Measurements from ENCODE around the gene HNRNPF.

HNRNPF gene

GRCh38 chr10:43350686-43351085 lies 58.3 kb downstream of the HNRNPF start:
- no peak for TF ChIP-seq CTCF (IDR thresholded peaks at IDR 0.05; ENCODE audit: low read depth, low read length)
- Histone ChIP-seq H3K36me3 (no peaks in the 10 kb centered on the region), H3K9me3 (no peaks in the 10 kb centered on the region), H3K4me1 (no peaks in the 10 kb centered on the region), H3K4me3 (ENCODE audit: low read depth, low read length) (no peak overlapping the region), H3K27me3 (no peaks in the 10 kb centered on the region)
- DNase-seq: no peak

- peak; percentile 34 for DNase-seq
- no peak overlapping the region for H3K4me3 ChIP-seq (ENCODE audit: low read depth, low read length)
- no peak for TF ChIP-seq CTCF (IDR thresholded peaks at IDR 0.05; ENCODE audit: low read depth, low read length)
These were observed 58.8 kb downstream of the HNRNPF start for GRCh38 chr10:43350156-43350555.

GRCh38 chr10:43348511-43349312 lies 60.3 kb downstream of the HNRNPF start:
- no peaks in the 10 kb centered on the region for H3K27me3 ChIP-seq
- H3K9me3 ChIP-seq: no peaks in the 10 kb centered on the region
- H3K4me3 ChIP-seq (ENCODE audit: low read depth, low read length): no peak overlapping the region
- DNase-seq: peak; percentile 80
- H3K36me3 ChIP-seq: no peaks in the 10 kb centered on the region
- no peaks in the 10 kb centered on the region for H3K4me1 ChIP-seq
- TF ChIP-seq CTCF (IDR thresholded peaks at IDR 0.05; ENCODE audit: low read depth, low read length): peak; percentile 95

More at GRCh38 chr10:43350156-43350555, 58.8 kb downstream of the HNRNPF start:
- H3K4me1 ChIP-seq: no peaks in the 10 kb centered on the region
- no peaks in the 10 kb centered on the region for H3K9me3 ChIP-seq
- H3K36me3 ChIP-seq: no peaks in the 10 kb centered on the region
- no peaks in the 10 kb centered on the region for H3K27me3 ChIP-seq

- Histone ChIP-seq H3K36me3 (no peaks in the 10 kb centered on the region), H3K4me3 (ENCODE audit: low read depth, low read length) (no peak overlapping the region), H3K4me1 (no peaks in the 10 kb centered on the region), H3K9me3 (no peaks in the 10 kb centered on the region), H3K27me3 (no peaks in the 10 kb centered on the region)
- TF ChIP-seq CTCF (IDR thresholded peaks at IDR 0.05; ENCODE audit: low read depth, low read length): no peak
- DNase-seq: no peak
These were observed 61.0 kb downstream of the HNRNPF start for GRCh38 chr10:43347997-43348396.

- no peak for DNase-seq
These were observed 64.9 kb downstream of the HNRNPF start for GRCh38 chr10:43344051-43344450.

More at GRCh38 chr10:43344051-43344450, 64.9 kb downstream of the HNRNPF start:
- Histone ChIP-seq H3K4me3 (ENCODE audit: low read depth, low read length) (no peak overlapping the region), H3K36me3 (no peaks in the 10 kb centered on the region), H3K27me3 (peaks cover 4% of the 10 kb centered on the region; the same call in 1 of the 2 replicates), H3K4me1 (no peaks in the 10 kb centered on the region), H3K9me3 (no peaks in the 10 kb centered on the region)
- no peak for TF ChIP-seq CTCF (IDR thresholded peaks at IDR 0.05; ENCODE audit: low read depth, low read length)
